K562 (cell line): Measurements from ENCODE around the gene SLAMF8. TPM values are rescaled to one million over a fixed set of nuclear protein-coding genes. Genes with fewer than 3 reads are reported as not detected.
A peak's percentile ranks its signal among the peaks of the same experiment; 100 is the strongest.

Experiments
- ARID3A ChIP-seq: IDR thresholded peaks from 2 replicates; pipeline ENCODE4 v1.6.1; 2012; ENCODE audit warnings: low read depth, low read length, improper control_type of control experiment, borderline replicate concordance
- ATF7 ChIP-seq: fragments of 450-650 bp; IDR thresholded peaks from 2 replicates; pipeline ENCODE4 v1.7.1; 2014; ENCODE audit warnings: mild to moderate bottlenecking, moderate library complexity
- CAMTA2 ChIP-seq: fragments of 250-450 bp; sonication (Bioruptor Pico); conservative IDR thresholded peaks from 2 replicates; pipeline ENCODE4 v1.5.1; 2022
- CUX1 ChIP-seq: fragments of 200-800 bp; sonication (Bioruptor generic); IDR thresholded peaks from 2 replicates; pipeline ENCODE4 v1.6.1; 2016; ENCODE audit warnings: missing genetic modification characterization, missing compliant biosample characterization
- DDX20 ChIP-seq: fragments of 450-650 bp; IDR thresholded peaks from 2 replicates; pipeline ENCODE4 v1.6.1; 2016; ENCODE audit warnings: missing genetic modification characterization, low read depth, mild to moderate bottlenecking, missing compliant biosample characterization, moderate library complexity
- DNMT1 ChIP-seq: fragments of 450-650 bp; IDR thresholded peaks from 2 replicates; pipeline ENCODE4 v1.6.1; 2016; ENCODE audit warnings: antibody characterized with exemption, mild to moderate bottlenecking
- DPF2 ChIP-seq: fragments of 450-650 bp; IDR thresholded peaks from 2 replicates; pipeline ENCODE4 v1.6.1; 2016
- FOXK2 ChIP-seq, 2 experiments: fragments of 450-650 bp; IDR thresholded peaks in 1 of 2; conservative IDR thresholded peaks in 1 of 2; 2 replicates each; pipeline ENCODE4 v1.6.1; 2016; ENCODE audit warnings: low read depth in 2 of 2, mild to moderate bottlenecking in 1 of 2
- GATAD2B ChIP-seq: fragments of 450-650 bp; IDR thresholded peaks from 2 replicates; pipeline ENCODE4 v1.6.1; 2017; ENCODE audit warnings: mild to moderate bottlenecking, borderline replicate concordance
- HNRNPL ChIP-seq: fragments of 200-400 bp; formaldehyde crosslinking; IDR thresholded peaks from 2 replicates; pipeline ENCODE4 v1.6.1; 2017; ENCODE audit warnings: low read depth, mild to moderate bottlenecking, low read length
- KDM1A ChIP-seq, 2 experiments: fragments of 450-650 bp; IDR thresholded peaks; 2 replicates each; pipeline ENCODE4 v1.6.1; 2016; ENCODE audit warnings: mild to moderate bottlenecking in 2 of 2
- MBD2 ChIP-seq: sonication (generic); IDR thresholded peaks from 2 replicates; pipeline ENCODE4 v1.6.1; 2016; ENCODE audit warnings: low read depth, borderline replicate concordance
- MYC ChIP-seq, 2 experiments: fragments of 250-450 bp in 1 of 2; sonication (Bioruptor Pico) in 1 of 2; IDR thresholded peaks; 2 replicates each; pipeline versions ENCODE4 v1.5.1 to v1.6.1; 2012 to 2021; ENCODE audit warnings: low read depth in 2 of 2, borderline replicate concordance in 1 of 2, improper control_type of control experiment in 1 of 2, low read length in 1 of 2, mild to moderate bottlenecking in 1 of 2, moderate library complexity in 1 of 2
- NFE2L1 ChIP-seq: fragments of 450-650 bp; IDR thresholded peaks from 2 replicates; pipeline ENCODE4 v1.6.1; 2016; ENCODE audit warnings: missing genetic modification characterization, low read depth, mild to moderate bottlenecking, missing compliant biosample characterization, moderate library complexity, borderline replicate concordance
- NFIX ChIP-seq: fragments of 250-450 bp; sonication (Bioruptor Pico); IDR thresholded peaks from 2 replicates; pipeline ENCODE4 v1.4.0; 2020; ENCODE audit warnings: low read depth, mild to moderate bottlenecking, moderate library complexity
- RCOR1 ChIP-seq, 2 experiments: IDR thresholded peaks; 2 replicates each; pipeline ENCODE4 v1.6.1; 2012; ENCODE audit warnings: low read depth in 2 of 2, low read length in 2 of 2, borderline replicate concordance in 1 of 2, improper control_type of control experiment in 1 of 2
- TEAD1 ChIP-seq, 2 experiments: fragments of 450-650 bp in 1 of 2; sonication (generic) in 1 of 2; formaldehyde crosslinking; IDR thresholded peaks; 2 replicates each; pipeline versions ENCODE4 v1.4.0 to v1.8.0; 2020 to 2022; ENCODE audit warnings: mild to moderate bottlenecking in 2 of 2, missing genetic modification reagents in 1 of 2
- WHSC1 ChIP-seq: IDR thresholded peaks from one replicate; pipeline ENCODE4 v1.6.1; 2012; ENCODE audit warnings: low read length, control low read depth, inconsistent platforms
- ZFP30 ChIP-seq: fragments of 250-450 bp; sonication (Bioruptor Pico); IDR thresholded peaks from 2 replicates; pipeline ENCODE4 v1.8.0; 2022; ENCODE audit warnings: moderate library complexity, mild to moderate bottlenecking, inconsistent platforms, borderline replicate concordance
- polyA plus RNA-seq, 8 experiments: library from polyadenylated mRNA; depleted of rRNA in 4 of 8; stranded (reverse) in 5 of 8; unstranded in 3 of 8; fragments of >200 nt; fragmentation: Nextera tagmentation in 2 of 8; fragmentation: Illumina TruSeq in 1 of 8; extraction: Ambion mirVana in 2 of 8; extraction: Trizol in 1 of 8; gene quantifications; 2 replicates each; pipeline versions ENCODE4 v1.2.1 to v1.2.3, GENCODE V29; 2011 to 2014; ENCODE audit warnings: inconsistent platforms in 1 of 8, missing spikeins in 1 of 8
- total RNA-seq, 7 experiments: library from RNA; depleted of rRNA in 6 of 7; stranded (reverse); fragments of >200 nt in 6 of 7; fragmentation: Illumina TruSeq in 2 of 7; extraction: Trizol in 2 of 7; gene quantifications; 2 replicates each; pipeline versions ENCODE4 v1.2.1 to v1.2.3, GENCODE V29; 2011 to 2021; ENCODE audit warnings: low replicate concordance in 1 of 7

SLAMF8 gene
- total and polyA plus RNA-seq, 9 of the 15 experiments (the other 6 are each of a cell fraction or from before 2014, with no cell fraction given), result not detected

GRCh38 chr1:159881622-159882526, 55.2 kb downstream of the SLAMF8 start (continued):
- TF ChIP-seq TEAD1 (CRISPR knock-in tag; IDR thresholded peaks at IDR 0.05) (no peak), NFIX (CRISPR knock-in tag) (peak; percentile 74), KDM1A (IDR thresholded peaks at IDR 0.05) (peak in 1 of 2 experiments; percentile 27; a peak in 1 of 4 replicates), MBD2 (no peak), CUX1 (CRISPR knock-in tag) (no peak), RCOR1 (IDR thresholded peaks at IDR 0.05; ENCODE audit: borderline replicate concordance in 1 of 2, low read depth in 2 of 2, low read length in 2 of 2) (0 out of 4 replicates have a peak, but pooled peaks of 1 of the 2 experiments have one; percentile 7), NFE2L1 (tag) (no peak), GATAD2B (no peak), DNMT1 (no peak), FOXK2 (conservative IDR thresholded peaks at IDR 0.05 in 1 of 2, IDR thresholded peaks at IDR 0.05 in 1 of 2; ENCODE audit: low read depth in 2 of 2) (0 out of 4 replicates have a peak, but pooled peaks of 1 of the 2 experiments have one; percentile 27), CAMTA2 (CRISPR knock-in tag) (no peak), ZFP30 (CRISPR knock-in tag) (no peak), ARID3A (no peak), ATF7 (peak; percentile 25; the same call in 1 of the 2 replicates), DDX20 (tag) (no peak), HNRNPL (no peak), WHSC1 (no peak), DPF2 (peak; percentile 68), MYC (IDR thresholded peaks at IDR 0.05; ENCODE audit: low read depth, low read length) (peak; percentile 52; the same call in 1 of the 2 replicates), MYC (CRISPR knock-in tag; IDR thresholded peaks at IDR 0.05; ENCODE audit: borderline replicate concordance, low read depth) (no peak)
